ENCODE data around the gene SLC18A2.

The SLC18A2 gene

DNA sequence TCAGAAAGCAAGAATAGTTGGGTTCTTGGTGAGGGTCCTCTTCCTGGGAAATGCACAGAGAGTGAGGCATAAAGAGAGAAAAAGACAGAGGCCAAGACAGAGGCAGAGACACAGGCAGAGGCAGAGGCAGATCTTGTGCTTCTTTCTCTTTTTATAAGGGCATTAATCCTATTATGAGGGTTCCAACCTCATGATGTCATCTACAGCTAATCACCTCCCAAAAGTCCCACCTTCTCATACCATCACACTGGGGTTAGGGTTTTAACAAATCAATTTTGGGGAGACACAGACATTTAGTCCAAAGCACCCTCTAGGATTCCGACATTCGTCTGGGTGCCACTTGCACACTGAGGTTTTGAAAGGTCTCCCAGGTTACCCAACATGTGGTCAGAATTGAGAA is 25.8 kb upstream of the SLC18A2 start:
- no peak overlapping the region for H3K4me3 ChIP-seq (ENCODE audit: low read depth, low read length)

DNA sequence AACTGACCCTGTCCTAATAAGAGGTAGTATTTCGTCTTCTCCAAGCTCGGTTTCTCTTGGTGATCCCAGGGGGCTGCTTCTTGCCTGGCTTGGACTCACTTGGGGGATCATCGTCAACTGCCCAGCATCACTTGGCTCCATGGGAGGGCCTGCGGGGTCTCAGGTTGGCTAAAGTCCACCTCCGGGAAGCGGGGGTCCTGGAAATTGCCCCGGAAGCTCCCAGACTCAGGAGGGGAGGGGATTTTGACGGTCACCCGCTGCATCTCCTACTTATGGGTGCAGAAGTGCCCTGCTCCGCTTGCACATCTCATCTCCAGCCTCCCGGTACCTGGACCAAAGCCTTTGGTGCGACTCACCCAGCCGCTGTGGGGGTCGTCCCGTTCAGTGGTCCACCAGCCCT is 24.9 kb upstream of the SLC18A2 start:
- TF ChIP-seq, protein P1, sequence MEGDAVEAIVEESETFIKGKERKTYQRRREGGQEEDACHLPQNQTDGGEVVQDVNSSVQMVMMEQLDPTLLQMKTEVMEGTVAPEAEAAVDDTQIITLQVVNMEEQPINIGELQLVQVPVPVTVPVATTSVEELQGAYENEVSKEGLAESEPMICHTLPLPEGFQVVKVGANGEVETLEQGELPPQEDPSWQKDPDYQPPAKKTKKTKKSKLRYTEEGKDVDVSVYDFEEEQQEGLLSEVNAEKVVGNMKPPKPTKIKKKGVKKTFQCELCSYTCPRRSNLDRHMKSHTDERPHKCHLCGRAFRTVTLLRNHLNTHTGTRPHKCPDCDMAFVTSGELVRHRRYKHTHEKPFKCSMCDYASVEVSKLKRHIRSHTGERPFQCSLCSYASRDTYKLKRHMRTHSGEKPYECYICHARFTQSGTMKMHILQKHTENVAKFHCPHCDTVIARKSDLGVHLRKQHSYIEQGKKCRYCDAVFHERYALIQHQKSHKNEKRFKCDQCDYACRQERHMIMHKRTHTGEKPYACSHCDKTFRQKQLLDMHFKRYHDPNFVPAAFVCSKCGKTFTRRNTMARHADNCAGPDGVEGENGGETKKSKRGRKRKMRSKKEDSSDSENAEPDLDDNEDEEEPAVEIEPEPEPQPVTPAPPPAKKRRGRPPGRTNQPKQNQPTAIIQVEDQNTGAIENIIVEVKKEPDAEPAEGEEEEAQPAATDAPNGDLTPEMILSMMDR (IDR thresholded peaks at IDR 0.05; ENCODE audit: borderline replicate concordance, insufficient read depth, low read depth, low read length) = no peak
- H3K4me3 ChIP-seq (ENCODE audit: low read depth, low read length) = no peak overlapping the region

More for the DNA sequence above, 25.8 kb upstream of the SLC18A2 start:
- TF ChIP-seq, protein P1 (IDR thresholded peaks at IDR 0.05; ENCODE audit: borderline replicate concordance, insufficient read depth, low read depth, low read length) = no peak

GRCh38 chr10:117216611-117217195 is 24.2 kb upstream of the SLC18A2 start:
- TF ChIP-seq, protein P1 (IDR thresholded peaks at IDR 0.05; ENCODE audit: borderline replicate concordance, insufficient read depth, low read depth, low read length) = peak; percentile 100
- peak overlapping the region; percentile 51 for H3K4me3 ChIP-seq (ENCODE audit: low read depth, low read length)

DNA sequence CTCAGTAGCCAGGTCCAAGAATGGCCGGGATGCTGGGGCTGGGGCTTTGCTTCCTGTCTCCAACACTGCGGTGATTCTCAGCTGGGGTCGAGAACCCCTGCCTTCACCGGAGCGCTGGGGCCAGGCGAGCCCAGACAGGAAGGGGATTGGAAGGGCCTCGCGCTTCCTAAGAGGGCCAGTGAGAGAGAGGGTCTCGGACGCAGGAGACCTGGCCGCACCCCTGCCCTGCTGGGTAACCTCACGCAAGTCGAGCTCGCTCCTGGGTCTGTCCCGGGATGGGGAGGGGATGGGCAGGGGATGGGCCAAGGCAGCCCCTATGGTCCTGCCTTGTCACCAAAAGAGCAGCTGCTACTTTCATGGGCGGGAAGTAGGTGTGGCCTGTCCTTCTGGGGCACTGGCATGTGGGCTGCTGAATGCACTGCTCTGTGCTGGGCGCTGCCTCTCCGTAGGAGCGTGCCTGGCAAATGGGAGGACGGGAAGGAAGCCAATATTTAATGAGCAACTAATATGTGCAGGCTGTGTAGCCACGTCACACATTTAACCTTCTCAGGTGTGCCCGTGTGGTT is 23.6 kb upstream of the SLC18A2 start:
- TF ChIP-seq, protein P1 (IDR thresholded peaks at IDR 0.05; ENCODE audit: borderline replicate concordance, insufficient read depth, low read depth, low read length) = no peak
- peak overlapping the region; percentile 51 for H3K4me3 ChIP-seq (ENCODE audit: low read depth, low read length)

GRCh38 chr10:117218654-117219053 is 22.3 kb upstream of the SLC18A2 start:
- TF ChIP-seq, protein P1 (IDR thresholded peaks at IDR 0.05; ENCODE audit: borderline replicate concordance, insufficient read depth, low read depth, low read length) = no peak
- no peak overlapping the region for H3K4me3 ChIP-seq (ENCODE audit: low read depth, low read length)

DNA sequence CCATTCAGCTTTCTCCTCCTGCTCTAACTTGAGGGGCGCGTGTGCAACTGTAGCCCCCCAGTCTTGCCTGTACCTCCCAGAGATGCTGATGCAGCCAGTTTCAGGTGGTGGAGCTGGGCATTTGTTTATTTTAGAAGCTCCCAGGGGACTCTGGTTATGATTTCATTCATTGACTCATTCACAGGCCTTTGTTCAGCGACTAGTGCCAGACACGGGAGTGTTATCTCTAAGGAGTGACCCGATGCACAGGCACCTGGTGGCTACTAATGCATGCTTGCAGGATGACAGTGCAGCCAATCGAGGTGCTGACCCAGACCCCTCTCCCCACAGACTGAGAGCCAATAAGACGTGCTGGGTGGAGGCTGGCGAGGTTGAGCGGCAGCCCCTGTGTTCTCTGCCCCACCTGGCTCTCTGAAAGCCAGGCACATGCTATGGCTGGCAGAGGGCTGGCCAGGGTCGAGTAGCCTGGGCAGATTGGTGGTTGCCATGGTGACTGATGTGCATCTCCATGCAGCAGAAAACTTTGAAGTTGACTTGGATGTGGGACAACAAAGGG is 19.7 kb upstream of the SLC18A2 start:
- H3K4me3 ChIP-seq (ENCODE audit: low read depth, low read length) = no peak overlapping the region
- TF ChIP-seq, protein P1 (IDR thresholded peaks at IDR 0.05; ENCODE audit: borderline replicate concordance, insufficient read depth, low read depth, low read length) = no peak

DNA sequence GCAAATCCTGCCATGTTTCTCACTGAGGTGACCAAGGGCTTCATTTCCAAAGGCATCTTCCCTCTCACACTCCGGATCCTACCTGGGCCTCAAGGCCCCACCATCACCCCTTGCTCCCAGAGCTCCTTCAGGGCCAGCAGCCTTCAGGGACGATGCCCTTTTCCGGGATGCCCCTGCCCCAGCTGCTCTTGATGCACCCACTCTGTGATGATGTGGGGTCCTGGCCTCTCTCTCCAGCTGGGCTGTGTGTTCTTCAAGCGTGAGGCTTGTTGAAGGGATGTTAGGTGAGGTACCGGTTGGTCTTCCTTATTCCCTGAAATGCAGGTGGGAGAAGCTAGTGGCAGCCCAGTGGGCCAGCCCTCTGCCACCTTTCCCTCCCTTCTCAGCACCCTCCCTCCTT is 18.4 kb upstream of the SLC18A2 start:
- no peak overlapping the region for H3K4me3 ChIP-seq (ENCODE audit: low read depth, low read length)
- TF ChIP-seq, protein P1 (IDR thresholded peaks at IDR 0.05; ENCODE audit: borderline replicate concordance, insufficient read depth, low read depth, low read length) = no peak

All from GM12875 (cell line).